Measurements from ENCODE around the gene GPATCH2. TPM values are rescaled to one million over a fixed set of nuclear protein-coding genes. Genes with fewer than 3 reads are reported as not detected.

Gene GPATCH2
- total RNA-seq, 2 donors from 2014 or later, result 12.3 to 14.4 TPM

DNA sequence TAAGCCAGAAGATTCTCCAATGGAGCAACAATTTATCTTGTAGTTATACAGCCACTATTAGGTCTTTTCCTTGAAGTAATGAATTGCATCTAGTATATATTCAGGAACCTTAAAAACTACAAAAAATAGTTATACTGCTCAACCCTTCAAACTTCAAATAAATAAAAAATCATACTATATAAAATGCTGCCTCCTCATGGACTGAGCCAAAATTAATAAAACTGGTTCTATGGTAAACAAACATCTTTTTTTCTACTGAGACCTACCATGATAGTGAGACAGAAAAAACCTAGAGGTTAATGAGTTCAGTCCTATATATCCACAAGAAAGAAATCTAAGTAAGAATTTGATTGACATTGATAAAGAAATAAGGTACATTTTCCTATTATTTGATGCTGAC, 67.7 kb downstream of the GPATCH2 start:
- no peaks in the 10 kb centered on the region for H3K36me3 Mint-ChIP-seq
- H3K4me3 Mint-ChIP-seq, result no peak overlapping the region

GRCh38 chr1:217562229-217562878, 68.5 kb downstream of the GPATCH2 start:
- ATAC-seq, result no peak
- DNase-seq (ENCODE audit: low spot score), result no peak
- Mint-ChIP-seq H3K4me1 (ENCODE audit: low read depth in 2 of 2) (no peaks in the 10 kb centered on the region), H3K9me3 (peaks cover 4% of the 10 kb centered on the region), H3K36me3 (no peaks in the 10 kb centered on the region), H3K27me3 (no peaks in the 10 kb centered on the region), H3K27ac (no peak overlapping the region), H3K4me3 (no peak overlapping the region)

More for the DNA sequence above, 67.7 kb downstream of the GPATCH2 start:
- H3K9me3 Mint-ChIP-seq, result peaks cover 4% of the 10 kb centered on the region
- no peak for DNase-seq (ENCODE audit: low spot score)
- no peaks in the 10 kb centered on the region for H3K4me1 Mint-ChIP-seq (ENCODE audit: low read depth in 2 of 2)
- no peak for ATAC-seq
- H3K27ac Mint-ChIP-seq, result no peak overlapping the region
- H3K27me3 Mint-ChIP-seq, result no peaks in the 10 kb centered on the region

GRCh38 chr1:217561446-217561845, 69.4 kb downstream of the GPATCH2 start:
- H3K36me3 Mint-ChIP-seq, result no peaks in the 10 kb centered on the region
- H3K9me3 Mint-ChIP-seq, result peaks cover 4% of the 10 kb centered on the region
- no peak overlapping the region for H3K4me3 Mint-ChIP-seq
- no peaks in the 10 kb centered on the region for H3K27me3 Mint-ChIP-seq
- ATAC-seq, result no peak
- no peaks in the 10 kb centered on the region for H3K4me1 Mint-ChIP-seq (ENCODE audit: low read depth in 2 of 2)
- no peak for DNase-seq (ENCODE audit: low spot score)
- H3K27ac Mint-ChIP-seq, result no peak overlapping the region

DNA sequence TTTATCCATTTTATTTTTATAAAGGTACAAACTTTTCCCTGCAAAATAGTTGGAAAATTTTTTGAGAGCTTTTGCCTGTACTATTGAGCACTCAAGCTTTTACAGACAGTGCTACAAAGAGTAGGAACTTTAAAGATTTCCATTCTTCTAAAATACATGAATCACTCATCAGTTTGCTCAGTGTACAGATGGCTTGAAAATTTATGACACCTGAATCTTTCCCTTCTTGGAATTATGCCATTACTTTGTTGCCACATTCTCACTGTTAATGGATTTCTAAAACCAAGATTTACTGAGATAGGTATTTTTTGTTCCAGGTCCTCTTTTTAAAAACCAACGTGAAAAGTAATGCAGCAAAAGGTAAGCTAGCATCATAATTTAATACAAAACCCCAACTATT, 76.0 kb downstream of the GPATCH2 start:
- Mint-ChIP-seq H3K9me3 (peaks cover 4% of the 10 kb centered on the region), H3K4me1 (ENCODE audit: low read depth in 2 of 2) (no peaks in the 10 kb centered on the region), H3K36me3 (no peaks in the 10 kb centered on the region), H3K27ac (no peak overlapping the region), H3K4me3 (no peak overlapping the region), H3K27me3 (no peaks in the 10 kb centered on the region)
- DNase-seq (ENCODE audit: low spot score), result no peak
- no peak for ATAC-seq

- peaks cover 7% of the 10 kb centered on the region for H3K36me3 Mint-ChIP-seq
- DNase-seq (ENCODE audit: low spot score), result no peak
- H3K27ac Mint-ChIP-seq, result no peak overlapping the region
Observed at GRCh38 chr1:217553949-217554509, 76.9 kb downstream of the GPATCH2 start.

GRCh38 chr1:217552339-217552951, 78.4 kb downstream of the GPATCH2 start:
- peaks cover 0 to 2% of the 10 kb centered on the region in 2 donors for H3K4me1 Mint-ChIP-seq (ENCODE audit: low read depth in 2 of 2)
- H3K27me3 Mint-ChIP-seq, result no peaks in the 10 kb centered on the region
- no peak overlapping the region for H3K27ac Mint-ChIP-seq
- DNase-seq (ENCODE audit: low spot score), result no peak
- peaks cover 3% of the 10 kb centered on the region for H3K9me3 Mint-ChIP-seq
- peaks cover 20% of the 10 kb centered on the region for H3K36me3 Mint-ChIP-seq
- no peak overlapping the region for H3K4me3 Mint-ChIP-seq
- no peak for ATAC-seq

More at GRCh38 chr1:217553949-217554509, 76.9 kb downstream of the GPATCH2 start:
- ATAC-seq, result no peak
- H3K9me3 Mint-ChIP-seq, result peaks cover 3% of the 10 kb centered on the region
- no peaks in the 10 kb centered on the region for H3K27me3 Mint-ChIP-seq
- H3K4me3 Mint-ChIP-seq, result no peak overlapping the region
- peaks cover 0 to 2% of the 10 kb centered on the region in 2 donors for H3K4me1 Mint-ChIP-seq (ENCODE audit: low read depth in 2 of 2)

- Mint-ChIP-seq H3K4me3 (no peak overlapping the region), H3K27ac (no peak overlapping the region), H3K9me3 (no peaks in the 10 kb centered on the region), H3K4me1 (ENCODE audit: low read depth in 2 of 2) (peaks cover 0 to 5% of the 10 kb centered on the region in 2 donors), H3K27me3 (no peaks in the 10 kb centered on the region), H3K36me3 (peaks cover 14% of the 10 kb centered on the region)
- ATAC-seq, result no peak
- no peak for DNase-seq (ENCODE audit: low spot score)
Observed at GRCh38 chr1:217542837-217543236, 88.1 kb downstream of the GPATCH2 start.

DNA sequence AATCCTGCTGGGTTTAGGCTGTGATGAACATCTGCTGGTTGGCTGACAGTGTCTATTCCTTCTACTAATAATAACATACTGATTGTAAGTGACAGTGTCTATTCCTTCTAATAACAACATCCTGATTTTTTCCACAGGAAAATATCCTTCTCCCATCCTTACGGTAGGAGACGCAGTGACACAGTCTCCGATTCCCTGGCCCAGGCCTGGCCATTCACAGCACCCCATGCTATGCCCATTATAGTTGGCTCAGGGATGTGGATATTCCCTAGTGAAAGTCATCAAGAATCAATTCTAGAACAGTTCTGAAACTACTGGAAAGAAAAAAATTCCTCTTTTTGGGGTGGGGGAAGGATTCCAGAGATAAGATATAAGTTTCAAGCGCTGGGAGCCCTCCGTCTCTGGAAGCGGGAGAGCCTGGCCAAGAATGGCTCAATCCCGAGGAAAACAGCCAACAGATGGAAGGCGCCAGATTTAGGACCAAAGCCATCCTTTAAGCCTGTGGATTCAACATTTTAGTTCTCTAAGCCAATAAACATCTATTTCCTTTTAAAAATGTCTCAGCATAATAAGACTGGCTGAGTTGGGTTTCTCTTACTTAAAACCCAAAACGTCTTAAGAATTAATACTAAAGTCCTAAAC, 88.6 kb downstream of the GPATCH2 start:
- no peak for DNase-seq (ENCODE audit: low spot score)
- H3K4me1 Mint-ChIP-seq (ENCODE audit: low read depth in 2 of 2), result peaks cover 0 to 5% of the 10 kb centered on the region in 2 donors
- no peak overlapping the region for H3K27ac Mint-ChIP-seq
- no peaks in the 10 kb centered on the region for H3K27me3 Mint-ChIP-seq
- peaks cover 9% of the 10 kb centered on the region for H3K36me3 Mint-ChIP-seq
- H3K4me3 Mint-ChIP-seq, result no peak overlapping the region
- H3K9me3 Mint-ChIP-seq, result no peaks in the 10 kb centered on the region
- ATAC-seq, result no peak

GRCh38 chr1:217540321-217540720, 90.6 kb downstream of the GPATCH2 start:
- no peaks in the 10 kb centered on the region for H3K36me3 Mint-ChIP-seq
- no peak for DNase-seq (ENCODE audit: low spot score)

GRCh38 chr1:217539510-217539909, 91.4 kb downstream of the GPATCH2 start:
- Mint-ChIP-seq H3K27me3 (no peaks in the 10 kb centered on the region), H3K36me3 (no peaks in the 10 kb centered on the region), H3K4me1 (ENCODE audit: low read depth in 2 of 2) (no peaks in the 10 kb centered on the region), H3K9me3 (no peaks in the 10 kb centered on the region), H3K4me3 (no peak overlapping the region), H3K27ac (no peak overlapping the region)
- DNase-seq (ENCODE audit: low spot score), result no peak
- no peak for ATAC-seq

More at GRCh38 chr1:217540321-217540720, 90.6 kb downstream of the GPATCH2 start:
- Mint-ChIP-seq H3K9me3 (no peaks in the 10 kb centered on the region), H3K27me3 (no peaks in the 10 kb centered on the region), H3K4me3 (no peak overlapping the region), H3K4me1 (ENCODE audit: low read depth in 2 of 2) (no peaks in the 10 kb centered on the region), H3K27ac (no peak overlapping the region)
- ATAC-seq, result no peak

DNA sequence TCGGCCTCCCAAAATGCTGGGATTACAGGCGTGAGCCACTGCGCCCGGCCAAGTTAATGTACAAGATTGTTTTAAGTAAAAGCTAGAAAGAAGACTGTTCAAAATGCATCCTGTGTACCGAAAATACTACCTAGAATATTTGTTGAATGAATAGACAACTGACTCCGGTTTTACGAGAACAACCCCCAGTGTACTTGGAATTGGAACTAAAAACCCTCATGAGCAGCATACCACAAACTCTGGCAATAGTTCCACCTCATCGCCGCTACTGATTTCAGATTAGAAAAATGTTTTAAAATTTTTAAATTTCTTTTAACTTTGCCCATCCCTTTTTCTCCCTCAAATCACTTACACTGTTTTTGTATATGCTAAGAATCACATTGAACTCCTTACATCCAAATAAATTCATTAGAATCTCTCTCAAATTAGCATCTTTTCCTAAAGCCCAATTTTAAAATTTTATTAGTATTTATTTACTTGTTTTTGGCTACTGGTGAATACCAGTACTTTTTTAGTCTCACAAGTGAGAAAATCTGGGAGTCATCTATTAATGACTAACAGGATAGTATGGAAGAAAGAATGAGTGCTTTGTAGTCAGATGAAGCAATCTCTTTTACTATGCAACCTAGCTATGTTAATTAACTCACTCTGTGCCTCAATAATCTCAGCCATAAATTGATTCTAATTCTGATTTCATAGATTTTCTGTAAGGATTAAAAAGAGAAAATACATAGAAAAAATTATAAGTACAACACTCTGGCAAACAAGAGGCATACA, 95.1 kb downstream of the GPATCH2 start:
- ATAC-seq (no peak), DNase-seq (ENCODE audit: low spot score) (no peak)
- Mint-ChIP-seq H3K27me3 (no peaks in the 10 kb centered on the region), H3K27ac (no peak overlapping the region), H3K4me1 (ENCODE audit: low read depth in 2 of 2) (no peaks in the 10 kb centered on the region), H3K4me3 (no peak overlapping the region), H3K9me3 (no peaks in the 10 kb centered on the region), H3K36me3 (no peaks in the 10 kb centered on the region)

GRCh38 chr1:217534566-217534965, 96.3 kb downstream of the GPATCH2 start:
- ATAC-seq, result no peak
- Mint-ChIP-seq H3K36me3 (no peaks in the 10 kb centered on the region), H3K27me3 (no peaks in the 10 kb centered on the region), H3K4me1 (ENCODE audit: low read depth in 2 of 2) (no peaks in the 10 kb centered on the region), H3K9me3 (no peaks in the 10 kb centered on the region), H3K4me3 (no peak overlapping the region), H3K27ac (no peak overlapping the region)
- no peak for DNase-seq (ENCODE audit: low spot score)

GRCh38 chr1:217528271-217528670, 102.6 kb downstream of the GPATCH2 start:
- ATAC-seq, result no peak
- no peaks in the 10 kb centered on the region for H3K27me3 Mint-ChIP-seq
- H3K27ac Mint-ChIP-seq, result no peak overlapping the region
- DNase-seq (ENCODE audit: low spot score), result no peak
- no peaks in the 10 kb centered on the region for H3K9me3 Mint-ChIP-seq
- H3K36me3 Mint-ChIP-seq, result no peaks in the 10 kb centered on the region
- H3K4me3 Mint-ChIP-seq, result no peak overlapping the region
- H3K4me1 Mint-ChIP-seq (ENCODE audit: low read depth in 2 of 2), result peaks cover 0 to 3% of the 10 kb centered on the region in 2 donors

Data from natural killer cell treated with Interleukin-12 subunit alpha and Interleukin-12 subunit beta and Interleukin-15 and Interleukin-18, amount 100 ng/mL, for 72 hours (primary cell).